ENCODE data around the gene USP17L30.
"Not testable (repeated sequence)": the region's sequence is repeated elsewhere in the genome, so short reads cannot be mapped to it uniquely, and the experiment has no call there.

The USP17L30 gene

GRCh38 chr4:9362829-9363228 is at the start of gene USP17L30:
Gene USP17L30 (plus strand): TSS chr4:9363129. CDS start chr4:9363129, 0 bp downstream.
- not testable (repeated sequence) for DNase-seq (ENCODE audit: low spot score)

GRCh38 chr4:9324191-9324590 is 38.7 kb upstream of the USP17L30 start:
- DNase-seq (ENCODE audit: low spot score) = not testable (repeated sequence)

GRCh38 chr4:9324865-9325264 is 38.1 kb upstream of the USP17L30 start, which contains the start of gene USP17L24:
Gene USP17L24 (plus strand): TSS chr4:9325165. CDS start chr4:9325165, 0 bp downstream.
- not testable (repeated sequence) for DNase-seq (ENCODE audit: low spot score)

- DNase-seq (ENCODE audit: low spot score) = not testable (repeated sequence)
Measured at GRCh38 chr4:9329611-9330010, 33.3 kb upstream of the USP17L30 start, which contains the start of gene USP17L25. Gene USP17L25 (plus strand): TSS chr4:9329911. CDS start chr4:9329911, 0 bp downstream.

GRCh38 chr4:9334358-9334757 is 28.6 kb upstream of the USP17L30 start, which contains the start of gene USP17L26:
Gene USP17L26 (plus strand): TSS chr4:9334658. CDS start chr4:9334658, 0 bp downstream.
- DNase-seq (ENCODE audit: low spot score) = not testable (repeated sequence)

GRCh38 chr4:9339103-9339502 is 23.8 kb upstream of the USP17L30 start, which contains the start of gene USP17L5:
Gene USP17L5 (plus strand): TSS chr4:9339403. CDS start chr4:9339403, 0 bp downstream.
- not testable (repeated sequence) for DNase-seq (ENCODE audit: low spot score)

- DNase-seq (ENCODE audit: low spot score) = not testable (repeated sequence)
Measured at GRCh38 chr4:9343848-9344247, 19.1 kb upstream of the USP17L30 start, which contains the start of gene USP17L27. Gene USP17L27 (plus strand): TSS chr4:9344148. CDS start chr4:9344148, 0 bp downstream.

GRCh38 chr4:9348593-9348992 is 14.3 kb upstream of the USP17L30 start, which contains the start of gene USP17L28:
Gene USP17L28 (plus strand): TSS chr4:9348893. CDS start chr4:9348893, 0 bp downstream.
- DNase-seq (ENCODE audit: low spot score) = not testable (repeated sequence)

GRCh38 chr4:9350866-9351265 is 12.1 kb upstream of the USP17L30 start:
- not testable (repeated sequence) for DNase-seq (ENCODE audit: low spot score)

GRCh38 chr4:9353338-9353737 is 9.6 kb upstream of the USP17L30 start, which contains the start of gene USP17L29:
Gene USP17L29 (plus strand): TSS chr4:9353638. CDS start chr4:9353638, 0 bp downstream.
- DNase-seq (ENCODE audit: low spot score) = not testable (repeated sequence)

GRCh38 chr4:9379881-9380280 is 17.0 kb downstream of the USP17L30 start:
- DNase-seq (ENCODE audit: low spot score) = not testable (repeated sequence)

GRCh38 chr4:9381012-9381534 is 18.1 kb downstream of the USP17L30 start:
- peak; percentile 10 for DNase-seq (ENCODE audit: low spot score)

GRCh38 chr4:9384126-9384525 is 21.2 kb downstream of the USP17L30 start:
- peak; percentile 20 for DNase-seq (ENCODE audit: low spot score)

- DNase-seq (ENCODE audit: low spot score) = peak; percentile 47
Measured at GRCh38 chr4:9389001-9389400, 26.1 kb downstream of the USP17L30 start.

GRCh38 chr4:9405774-9406173 is 42.8 kb downstream of the USP17L30 start:
- not testable (repeated sequence) for DNase-seq (ENCODE audit: low spot score)

- peak; percentile 1 for DNase-seq (ENCODE audit: low spot score)
Measured at GRCh38 chr4:9406491-9406890, 43.6 kb downstream of the USP17L30 start.

- DNase-seq (ENCODE audit: low spot score) = no peak
Measured at GRCh38 chr4:9409793-9410192, 46.9 kb downstream of the USP17L30 start.
